HFF-Myc (cell line): Measurements from ENCODE around the gene PKMYT1.

Experiments used
- DNase-seq: peaks from one replicate; pipeline ENCODE4 v3.0.0-alpha.2; 2011; ENCODE audit warnings: low read depth; ENCODE audit errors: extremely low read depth
- H3K4me3 ChIP-seq: replicated peaks from 2 replicates; pipeline ENCODE4 v1.5.1; 2011; ENCODE audit warnings: low read depth, mild to moderate bottlenecking, control low read depth, low read length
- CTCF ChIP-seq: IDR thresholded peaks from 2 replicates; pipeline ENCODE4 v1.5.1; 2012; ENCODE audit warnings: mild to moderate bottlenecking, low read depth, low read length, control low read depth; ENCODE audit errors: missing control alignments

The PKMYT1 gene

GRCh38 chr16:3017344-3017743, 37.1 kb upstream of the PKMYT1 start:
- no peak overlapping the region for H3K4me3 ChIP-seq
- no peak for TF ChIP-seq CTCF

DNA sequence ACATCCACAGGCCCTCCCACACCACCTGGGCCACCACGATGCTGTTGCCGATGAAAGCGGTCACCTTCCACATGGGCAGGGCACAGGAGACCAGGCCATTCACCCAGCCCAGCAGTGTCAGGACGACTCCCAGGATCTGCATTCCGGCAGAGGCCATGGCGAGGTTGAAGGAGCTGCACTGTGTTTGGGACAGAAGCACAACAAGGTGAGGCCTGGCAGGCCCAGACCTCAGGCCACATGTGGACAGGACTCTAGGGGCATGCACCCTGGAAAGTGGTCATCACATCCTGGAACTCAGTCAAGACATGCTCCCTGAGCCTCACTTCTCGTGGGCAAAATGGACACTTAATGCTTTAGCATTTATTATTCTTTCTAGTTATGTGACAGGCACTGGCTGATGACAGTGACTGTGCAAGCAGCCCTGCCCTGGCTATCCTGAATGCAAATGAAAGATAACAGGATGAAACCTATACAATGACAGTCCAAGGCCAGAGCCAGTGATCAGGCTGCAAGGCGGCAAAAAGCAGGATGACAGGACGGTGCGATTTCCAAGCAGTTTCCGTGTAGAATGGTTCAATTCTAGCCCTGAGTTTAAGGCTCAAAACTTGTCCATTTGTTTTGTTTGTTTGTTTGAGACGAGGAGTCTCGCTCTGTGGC, 35.7 kb upstream of the PKMYT1 start:
- TF ChIP-seq CTCF: no peak
- no peak for DNase-seq
- H3K4me3 ChIP-seq: no peak overlapping the region

More at GRCh38 chr16:3017344-3017743, 37.1 kb upstream of the PKMYT1 start:
- no peak for DNase-seq

GRCh38 chr16:3014971-3015370, 34.7 kb upstream of the PKMYT1 start:
- no peak for DNase-seq
- no peak overlapping the region for H3K4me3 ChIP-seq
- no peak for TF ChIP-seq CTCF

DNA sequence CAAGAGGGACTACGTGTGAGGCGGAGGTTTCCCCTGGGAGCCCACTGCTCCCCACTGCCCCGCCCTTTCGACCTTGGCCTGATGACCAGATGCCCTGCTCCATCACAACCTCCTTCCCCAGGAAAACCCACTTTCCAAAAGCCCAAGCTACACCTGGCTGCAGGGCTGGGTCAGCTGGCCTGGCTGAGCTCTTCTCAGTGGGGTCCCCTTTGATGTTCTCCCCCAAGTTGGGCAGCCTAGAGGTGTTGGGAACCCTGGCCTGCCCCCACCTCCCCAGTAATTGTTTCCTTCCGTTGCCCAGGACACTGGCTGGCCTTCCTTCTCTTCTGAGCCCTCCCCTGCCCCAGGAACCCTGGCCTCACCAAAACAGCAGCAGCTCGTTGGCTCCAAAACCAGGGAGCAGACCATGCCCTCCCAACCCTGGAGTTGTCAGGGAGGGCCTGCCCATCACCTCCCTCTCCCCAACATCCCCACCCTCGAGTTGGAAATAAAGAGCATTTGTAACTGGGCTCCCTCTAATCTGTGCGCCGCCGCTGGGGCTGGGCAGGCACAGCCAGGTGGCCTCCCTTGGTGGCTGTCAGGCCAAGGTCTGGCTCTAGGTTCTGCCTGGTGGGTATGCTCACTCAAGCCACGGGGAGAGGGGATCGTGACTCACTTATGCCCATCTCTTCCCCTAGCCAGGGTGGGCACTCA, 33.9 kb upstream of the PKMYT1 start:
- TF ChIP-seq CTCF: no peak
- no peak overlapping the region for H3K4me3 ChIP-seq
- no peak for DNase-seq

GRCh38 chr16:3013491-3013951, 33.3 kb upstream of the PKMYT1 start:
- no peak overlapping the region for H3K4me3 ChIP-seq
- DNase-seq: no peak
- TF ChIP-seq CTCF: no peak

- TF ChIP-seq CTCF: no peak
- no peak within 1 kb of the TSS for H3K4me3 ChIP-seq
- DNase-seq: no peak
Observed at GRCh38 chr16:3012828-3013420, 32.7 kb upstream of the PKMYT1 start, which contains the start of gene CLDN9. CLDN9 (plus strand) TSS chr16:3012923; CDS start chr16:3013363, 440 bp downstream.
